SK-N-SH (cell line): ENCODE measurements around the gene PRICKLE1. TPM values are rescaled to one million over a fixed set of nuclear protein-coding genes. Genes with fewer than 3 reads are reported as not detected.

Experiments
- CTCF ChIA-PET: fragments of 300-600, 350-600 bp; formaldehyde crosslinking; extraction: SDS; loops from one replicate; lab custom pipeline; 2021; lab: Yijun Ruan, JAX
- POLR2A ChIA-PET: fragments of 350-600 bp; sonication (Branson Sonifier 250); formaldehyde crosslinking; extraction: SDS; loops from one replicate; lab custom pipeline; 2020; ENCODE audit warnings: antibody characterized with exemption, inconsistent platforms; lab: Yijun Ruan, JAX
- DNase-seq: peaks from one replicate; pipeline ENCODE4 v3.0.0; 2012
- H2AFZ ChIP-seq: fragments of 200-600 bp; sonication (generic); 2 replicates; pipeline ENCODE4 v1.8.1; 2016; ENCODE audit warnings: antibody characterized with exemption, mild to moderate bottlenecking, low read depth
- H3F3A ChIP-seq: fragments of 200-600 bp; sonication (generic); replicated peaks from 2 replicates; pipeline ENCODE3; 2016; ENCODE audit warnings: antibody characterized with exemption, mild to moderate bottlenecking; ENCODE audit not compliant: insufficient read depth
- H3K27ac ChIP-seq, 2 experiments: fragments of 200-500 bp in 1 of 2; fragments of 200-600 bp in 1 of 2; sonication (Bioruptor generic) in 1 of 2; sonication (generic), shearing (Covaris generic) in 1 of 2; 2 replicates each; pipeline versions ENCODE4 v1.5.1 to v1.6.1; 2014 to 2016; ENCODE audit warnings: low read depth in 2 of 2, inconsistent platforms in 1 of 2, low read length in 1 of 2, mild to moderate bottlenecking in 1 of 2, mixed read lengths in 1 of 2
- H3K27me3 ChIP-seq: fragments of 200-600 bp; sonication (generic), shearing (Covaris generic); 2 replicates; pipeline ENCODE4 v1.6.1; 2016; ENCODE audit warnings: mixed run types; ENCODE audit not compliant: insufficient read depth
- H3K36me3 ChIP-seq, 2 experiments: fragments of 200-500 bp in 1 of 2; fragments of 200-600 bp in 1 of 2; sonication (Bioruptor generic) in 1 of 2; sonication (generic) in 1 of 2; replicated peaks in 1 of 2; 2 replicates each; pipeline versions ENCODE3 to v1.5.1; 2014 to 2016; ENCODE audit warnings: low read length in 1 of 2, mild to moderate bottlenecking in 1 of 2; ENCODE audit not compliant: insufficient read depth in 2 of 2, control insufficient read depth in 1 of 2
- H3K4me1 ChIP-seq, 2 experiments: fragments of 200-500 bp in 1 of 2; fragments of 200-600 bp in 1 of 2; sonication (Bioruptor generic) in 1 of 2; sonication (generic), shearing (Covaris generic) in 1 of 2; 2 replicates each; pipeline versions ENCODE4 v1.5.1 to v1.6.1; 2014 to 2016; ENCODE audit warnings: low read depth in 1 of 2, low read length in 1 of 2, mixed run types in 1 of 2; ENCODE audit not compliant: insufficient read depth in 2 of 2, control insufficient read depth in 1 of 2
- H3K4me2 ChIP-seq: fragments of 200-600 bp; sonication (generic), shearing (Covaris generic); 2 replicates; pipeline ENCODE4 v1.6.1; 2017; ENCODE audit warnings: mixed run types
- H3K4me3 ChIP-seq, 2 experiments: fragments of 200-500 bp in 1 of 2; fragments of 200-600 bp in 1 of 2; sonication (Bioruptor generic) in 1 of 2; sonication (generic), shearing (Covaris generic) in 1 of 2; 2 replicates each; pipeline versions ENCODE4 v1.5.1 to v1.8.1; 2014 to 2016; ENCODE audit warnings: low read depth in 2 of 2, inconsistent platforms in 1 of 2, low read length in 1 of 2, mild to moderate bottlenecking in 1 of 2, mixed read lengths in 1 of 2, moderate library complexity in 1 of 2
- H3K79me2 ChIP-seq: fragments of 200-600 bp; sonication (generic); 2 replicates; pipeline ENCODE4 v1.8.1; 2017; ENCODE audit warnings: mild to moderate bottlenecking; ENCODE audit not compliant: insufficient read depth
- H3K9ac ChIP-seq: fragments of 200-600 bp; sonication (generic); 2 replicates; pipeline ENCODE4 v1.6.1; 2017; ENCODE audit warnings: mixed run types
- H3K9me2 ChIP-seq: fragments of 200-600 bp; sonication (generic); 2 replicates; pipeline ENCODE4 v1.6.1; 2017; ENCODE audit warnings: mixed run types
- H3K9me3 ChIP-seq: fragments of 200-600 bp; sonication (generic); 2 replicates; pipeline ENCODE4 v1.6.1; 2017; ENCODE audit warnings: mixed run types, mild to moderate bottlenecking, moderate library complexity
- H4K20me1 ChIP-seq: fragments of 200-600 bp; sonication (generic); 2 replicates; pipeline ENCODE4 v1.6.1; 2017; ENCODE audit warnings: mild to moderate bottlenecking, mixed run types; ENCODE audit not compliant: insufficient read depth
- CHD2 ChIP-seq: fragments of 150-350 bp; IDR thresholded peaks from 2 replicates; pipeline ENCODE4 v1.6.1; 2018; ENCODE audit warnings: low read length; ENCODE audit not compliant: partially characterized antibody
- ELF1 ChIP-seq: IDR thresholded peaks from 2 replicates; pipeline ENCODE4 v1.4.0; 2012
- EP300 ChIP-seq, 2 experiments: IDR thresholded peaks; 2 replicates each; pipeline versions ENCODE4 v1.4.0 to v1.6.1; 2012; ENCODE audit warnings: borderline replicate concordance in 1 of 2, low read depth in 1 of 2, low read length in 1 of 2
- FOSL2 ChIP-seq: IDR thresholded peaks from 2 replicates; pipeline ENCODE4 v1.4.0; 2012; ENCODE audit warnings: low read depth, mild to moderate bottlenecking, moderate library complexity, borderline replicate concordance
- FOXJ3 ChIP-seq: sonication (generic); formaldehyde crosslinking; IDR thresholded peaks from 2 replicates; pipeline ENCODE4 v1.5.1; 2020; ENCODE audit warnings: mild to moderate bottlenecking, missing genetic modification reagents
- JUND ChIP-seq: IDR thresholded peaks from 2 replicates; pipeline ENCODE4 v1.4.0; 2012
- MXI1 ChIP-seq: IDR thresholded peaks from 2 replicates; pipeline ENCODE4 v1.6.1; 2012; ENCODE audit warnings: mild to moderate bottlenecking, low read depth, low read length, improper control_type of control experiment
- RAD21 ChIP-seq: IDR thresholded peaks from 2 replicates; pipeline ENCODE4 v1.6.1; 2012; ENCODE audit warnings: mild to moderate bottlenecking, low read length
- RCOR1 ChIP-seq: fragments of 150-350 bp; IDR thresholded peaks from 2 replicates; pipeline ENCODE4 v1.6.1; 2017; ENCODE audit warnings: antibody characterized with exemption, low read length
- SIN3A ChIP-seq: IDR thresholded peaks from 2 replicates; pipeline ENCODE4 v1.6.1; 2012; ENCODE audit warnings: low read depth, mild to moderate bottlenecking, low read length, moderate library complexity, borderline replicate concordance
- SMC3 ChIP-seq: IDR thresholded peaks from 2 replicates; pipeline ENCODE4 v1.6.1; 2012; ENCODE audit warnings: low read depth, low read length, improper control_type of control experiment
- TCF12 ChIP-seq: IDR thresholded peaks from 2 replicates; pipeline ENCODE4 v1.4.0; 2012
- YY1 ChIP-seq: IDR thresholded peaks from 2 replicates; pipeline ENCODE4 v1.4.0; 2012; ENCODE audit warnings: low read depth, mild to moderate bottlenecking
- WGBS: methylation state at CpG from one replicate; pipeline ENCODE4 v1.1.6; 2017; ENCODE audit warnings: low lambda C conversion rate; 5-methylcytosine and 5-hydroxymethylcytosine counted together
- polyA plus RNA-seq, 3 experiments: library from polyadenylated mRNA; depleted of rRNA; stranded (reverse); fragments of >200 nt; gene quantifications; 2 replicates each; pipeline ENCODE4 v1.2.3, GENCODE V29; 2012
- TF ChIP-seq, protein P1 (sequence below): fragments of 150-350 bp; IDR thresholded peaks from 2 replicates; pipeline ENCODE4 v1.6.1; 2017; ENCODE audit warnings: antibody characterized with exemption, low read length, low read depth, borderline replicate concordance
- TF ChIP-seq, protein P2 (sequence below): IDR thresholded peaks from 2 replicates; pipeline ENCODE4; 2012
- TF ChIP-seq, protein P3 (sequence below): fragments of 150-350 bp; IDR thresholded peaks from 2 replicates; pipeline ENCODE4 v1.6.1; 2016; ENCODE audit warnings: mild to moderate bottlenecking, low read depth, low read length
- TF ChIP-seq, protein P4 (sequence below): IDR thresholded peaks from 2 replicates; pipeline ENCODE4 v1.6.1; 2012; ENCODE audit warnings: mild to moderate bottlenecking, low read depth, low read length, moderate library complexity
- TF ChIP-seq, protein P5 (sequence below): IDR thresholded peaks from 2 replicates; pipeline ENCODE4 v1.4.0; 2012; ENCODE audit warnings: low read depth, borderline replicate concordance

Gene PRICKLE1
- polyA plus RNA-seq, 1 of the 3 experiments (the other 2 are of a cell fraction), result 1.2 TPM

DNA sequence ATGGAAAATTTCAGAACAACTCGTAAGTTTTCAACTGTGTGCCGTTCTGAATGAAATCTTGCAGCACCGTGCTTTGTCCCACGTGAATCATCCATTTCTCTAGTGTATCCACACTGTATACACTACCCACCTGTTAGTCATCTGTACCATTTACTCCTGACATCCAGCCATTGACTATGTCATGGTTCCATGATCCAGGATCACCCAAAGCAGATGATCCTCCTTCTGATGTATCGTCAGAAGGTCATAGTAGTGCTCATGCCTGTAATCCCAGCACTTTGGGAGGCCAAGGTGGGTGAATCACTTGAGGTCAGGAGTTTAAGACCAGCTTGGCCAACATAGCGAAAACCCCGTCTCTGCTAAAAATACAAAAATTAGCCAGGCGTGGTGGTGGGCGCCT is 140.7 kb downstream of the PRICKLE1 start (continued):
- TF ChIP-seq, protein P1, sequence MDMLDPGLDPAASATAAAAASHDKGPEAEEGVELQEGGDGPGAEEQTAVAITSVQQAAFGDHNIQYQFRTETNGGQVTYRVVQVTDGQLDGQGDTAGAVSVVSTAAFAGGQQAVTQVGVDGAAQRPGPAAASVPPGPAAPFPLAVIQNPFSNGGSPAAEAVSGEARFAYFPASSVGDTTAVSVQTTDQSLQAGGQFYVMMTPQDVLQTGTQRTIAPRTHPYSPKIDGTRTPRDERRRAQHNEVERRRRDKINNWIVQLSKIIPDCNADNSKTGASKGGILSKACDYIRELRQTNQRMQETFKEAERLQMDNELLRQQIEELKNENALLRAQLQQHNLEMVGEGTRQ, result no peak
- TF ChIP-seq YY1 (no peak), TCF12 (no peak), SIN3A (no peak), ELF1 (no peak), RAD21 (no peak), JUND (no peak), SMC3 (no peak)
- TF ChIP-seq, protein P2, sequence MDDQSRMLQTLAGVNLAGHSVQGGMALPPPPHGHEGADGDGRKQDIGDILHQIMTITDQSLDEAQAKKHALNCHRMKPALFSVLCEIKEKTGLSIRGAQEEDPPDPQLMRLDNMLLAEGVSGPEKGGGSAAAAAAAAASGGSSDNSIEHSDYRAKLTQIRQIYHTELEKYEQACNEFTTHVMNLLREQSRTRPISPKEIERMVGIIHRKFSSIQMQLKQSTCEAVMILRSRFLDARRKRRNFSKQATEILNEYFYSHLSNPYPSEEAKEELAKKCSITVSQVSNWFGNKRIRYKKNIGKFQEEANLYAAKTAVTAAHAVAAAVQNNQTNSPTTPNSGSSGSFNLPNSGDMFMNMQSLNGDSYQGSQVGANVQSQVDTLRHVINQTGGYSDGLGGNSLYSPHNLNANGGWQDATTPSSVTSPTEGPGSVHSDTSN, result no peak
- TF ChIP-seq, protein P3, sequence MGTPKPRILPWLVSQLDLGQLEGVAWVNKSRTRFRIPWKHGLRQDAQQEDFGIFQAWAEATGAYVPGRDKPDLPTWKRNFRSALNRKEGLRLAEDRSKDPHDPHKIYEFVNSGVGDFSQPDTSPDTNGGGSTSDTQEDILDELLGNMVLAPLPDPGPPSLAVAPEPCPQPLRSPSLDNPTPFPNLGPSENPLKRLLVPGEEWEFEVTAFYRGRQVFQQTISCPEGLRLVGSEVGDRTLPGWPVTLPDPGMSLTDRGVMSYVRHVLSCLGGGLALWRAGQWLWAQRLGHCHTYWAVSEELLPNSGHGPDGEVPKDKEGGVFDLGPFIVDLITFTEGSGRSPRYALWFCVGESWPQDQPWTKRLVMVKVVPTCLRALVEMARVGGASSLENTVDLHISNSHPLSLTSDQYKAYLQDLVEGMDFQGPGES, result no peak

DNA sequence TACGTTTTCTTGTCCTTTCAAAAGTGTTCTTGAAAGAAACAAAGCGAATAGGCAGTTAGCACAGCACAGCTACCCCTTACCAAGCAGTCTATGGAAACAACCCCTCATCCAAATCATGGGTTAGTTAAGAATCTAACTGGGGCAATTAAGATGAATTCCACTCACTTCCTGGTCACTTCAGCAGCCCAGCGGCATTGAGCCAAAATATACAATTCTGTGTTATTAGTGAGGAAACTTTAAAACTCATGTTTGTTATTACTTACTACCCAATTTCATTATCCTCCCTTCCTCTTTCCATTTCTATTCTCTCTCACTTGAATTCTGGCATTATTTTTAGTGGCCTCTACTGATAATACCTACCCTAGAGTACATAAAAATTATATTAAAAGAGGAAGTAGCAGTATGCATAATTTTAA is 142.2 kb downstream of the PRICKLE1 start:
- Histone ChIP-seq H4K20me1 (no peaks in the 10 kb centered on the region), H3K4me1 (peaks cover 4 to 6% of the 10 kb centered on the region in 2 experiments; a peak in 3 of 4 replicates), H3K9me2 (no peaks in the 10 kb centered on the region), H3K79me2 (no peaks in the 10 kb centered on the region), H3K27ac (peak overlapping the region; percentile 27 to 34; a peak in 2 of 4 replicates), H3K27me3 (no peaks in the 10 kb centered on the region), H3K9me3 (no peaks in the 10 kb centered on the region), H3F3A (peaks cover 4% of the 10 kb centered on the region), H3K4me2 (no peak overlapping the region), H3K36me3 (peaks cover 30 to 35% of the 10 kb centered on the region in 2 experiments), H3K9ac (no peak overlapping the region), H2AFZ (no peak overlapping the region), H3K4me3 (no peak overlapping the region)
- TF ChIP-seq FOSL2 (no peak), CHD2 (no peak), EP300 (IDR thresholded peaks at IDR 0.05; ENCODE audit: borderline replicate concordance in 1 of 2, low read depth in 1 of 2, low read length in 1 of 2) (no peak), FOXJ3 (no peak), JUND (no peak), RCOR1 (no peak), SMC3 (no peak), TCF12 (no peak), MXI1 (no peak)
- TF ChIP-seq, protein P3, result no peak
- TF ChIP-seq, protein P4, sequence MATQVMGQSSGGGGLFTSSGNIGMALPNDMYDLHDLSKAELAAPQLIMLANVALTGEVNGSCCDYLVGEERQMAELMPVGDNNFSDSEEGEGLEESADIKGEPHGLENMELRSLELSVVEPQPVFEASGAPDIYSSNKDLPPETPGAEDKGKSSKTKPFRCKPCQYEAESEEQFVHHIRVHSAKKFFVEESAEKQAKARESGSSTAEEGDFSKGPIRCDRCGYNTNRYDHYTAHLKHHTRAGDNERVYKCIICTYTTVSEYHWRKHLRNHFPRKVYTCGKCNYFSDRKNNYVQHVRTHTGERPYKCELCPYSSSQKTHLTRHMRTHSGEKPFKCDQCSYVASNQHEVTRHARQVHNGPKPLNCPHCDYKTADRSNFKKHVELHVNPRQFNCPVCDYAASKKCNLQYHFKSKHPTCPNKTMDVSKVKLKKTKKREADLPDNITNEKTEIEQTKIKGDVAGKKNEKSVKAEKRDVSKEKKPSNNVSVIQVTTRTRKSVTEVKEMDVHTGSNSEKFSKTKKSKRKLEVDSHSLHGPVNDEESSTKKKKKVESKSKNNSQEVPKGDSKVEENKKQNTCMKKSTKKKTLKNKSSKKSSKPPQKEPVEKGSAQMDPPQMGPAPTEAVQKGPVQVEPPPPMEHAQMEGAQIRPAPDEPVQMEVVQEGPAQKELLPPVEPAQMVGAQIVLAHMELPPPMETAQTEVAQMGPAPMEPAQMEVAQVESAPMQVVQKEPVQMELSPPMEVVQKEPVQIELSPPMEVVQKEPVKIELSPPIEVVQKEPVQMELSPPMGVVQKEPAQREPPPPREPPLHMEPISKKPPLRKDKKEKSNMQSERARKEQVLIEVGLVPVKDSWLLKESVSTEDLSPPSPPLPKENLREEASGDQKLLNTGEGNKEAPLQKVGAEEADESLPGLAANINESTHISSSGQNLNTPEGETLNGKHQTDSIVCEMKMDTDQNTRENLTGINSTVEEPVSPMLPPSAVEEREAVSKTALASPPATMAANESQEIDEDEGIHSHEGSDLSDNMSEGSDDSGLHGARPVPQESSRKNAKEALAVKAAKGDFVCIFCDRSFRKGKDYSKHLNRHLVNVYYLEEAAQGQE, result no peak
- TF ChIP-seq, protein P5, sequence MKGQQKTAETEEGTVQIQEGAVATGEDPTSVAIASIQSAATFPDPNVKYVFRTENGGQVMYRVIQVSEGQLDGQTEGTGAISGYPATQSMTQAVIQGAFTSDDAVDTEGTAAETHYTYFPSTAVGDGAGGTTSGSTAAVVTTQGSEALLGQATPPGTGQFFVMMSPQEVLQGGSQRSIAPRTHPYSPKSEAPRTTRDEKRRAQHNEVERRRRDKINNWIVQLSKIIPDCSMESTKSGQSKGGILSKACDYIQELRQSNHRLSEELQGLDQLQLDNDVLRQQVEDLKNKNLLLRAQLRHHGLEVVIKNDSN, result no peak
- TF ChIP-seq, protein P1, result no peak
- ChIA-PET CTCF (no interaction called here), POLR2A (no interaction called here)
- 63% methylated on average over 3 of the region's 3 CpGs for WGBS
- peak; percentile 27 for DNase-seq
